Suppressor macrophage treated with lipopolysaccharide for 4 hours (primary cell): ENCODE data around the gene PPME1.
A peak's percentile ranks its signal among the peaks of the same experiment; 100 is the strongest.
"Not testable (repeated sequence)": the region's sequence is repeated elsewhere in the genome, so short reads cannot be mapped to it uniquely, and the experiment has no call there.

Experiments
- DNase-seq: peaks from one replicate; pipeline ENCODE4 v3.0.0-alpha.2; 2020

Gene PPME1

GRCh38 chr11:74170694-74171629 lies at the start of gene PPME1, which contains the start of gene C2CD3:
TSS of gene PPME1 (plus strand) at chr11:74171289. CDS start at chr11:74171422, 133 bp downstream.
TSS of gene C2CD3 (minus strand) at chr11:74171002. CDS start at chr11:74170792, 210 bp downstream.
- peak; percentile 100 for DNase-seq

GRCh38 chr11:74121804-74122203 lies 49.3 kb upstream of the PPME1 start:
- DNase-seq: no peak

- no peak for DNase-seq
Observed at GRCh38 chr11:74123008-74123448, 48.1 kb upstream of the PPME1 start.

GRCh38 chr11:74129121-74129520 lies 42.0 kb upstream of the PPME1 start:
- DNase-seq: not testable (repeated sequence)

- DNase-seq: no peak
Observed at GRCh38 chr11:74132833-74133232, 38.3 kb upstream of the PPME1 start.

- no peak for DNase-seq
Observed at GRCh38 chr11:74133436-74133835, 37.7 kb upstream of the PPME1 start.

- DNase-seq: no peak
Observed at GRCh38 chr11:74134661-74135060, 36.4 kb upstream of the PPME1 start.

- peak; percentile 37 for DNase-seq
Observed at GRCh38 chr11:74135127-74135840, 35.8 kb upstream of the PPME1 start.

GRCh38 chr11:74138021-74138420 lies 33.1 kb upstream of the PPME1 start:
- DNase-seq: no peak

- DNase-seq: no peak
Observed at GRCh38 chr11:74138572-74138971, 32.5 kb upstream of the PPME1 start.

GRCh38 chr11:74139151-74139918 lies 31.8 kb upstream of the PPME1 start:
- DNase-seq: no peak

- not testable (repeated sequence) for DNase-seq
Observed at GRCh38 chr11:74139919-74140431, 31.1 kb upstream of the PPME1 start.

- DNase-seq: no peak
Observed at GRCh38 chr11:74141241-74141695, 29.8 kb upstream of the PPME1 start.

GRCh38 chr11:74141908-74142307 lies 29.2 kb upstream of the PPME1 start:
- no peak for DNase-seq

GRCh38 chr11:74142624-74143023 lies 28.5 kb upstream of the PPME1 start:
- no peak for DNase-seq

- DNase-seq: no peak
Observed at GRCh38 chr11:74144592-74144991, 26.5 kb upstream of the PPME1 start.

- no peak for DNase-seq
Observed at GRCh38 chr11:74147199-74147929, 23.7 kb upstream of the PPME1 start.

GRCh38 chr11:74153224-74153623 lies 17.9 kb upstream of the PPME1 start:
- no peak for DNase-seq

- DNase-seq: no peak
Observed at GRCh38 chr11:74154620-74155281, 16.3 kb upstream of the PPME1 start.

GRCh38 chr11:74157169-74157568 lies 13.9 kb upstream of the PPME1 start:
- DNase-seq: no peak

GRCh38 chr11:74159642-74160041 lies 11.4 kb upstream of the PPME1 start:
- no peak for DNase-seq
